ENCODE results near the gene SLC25A25.

The SLC25A25 gene

GRCh38 chr9:128055344-128056040, 12.5 kb upstream of the SLC25A25 start:
- H2AFZ ChIP-seq (ENCODE audit: low read length), result peak overlapping the region; percentile 62
- H3K4me3 ChIP-seq (ENCODE audit: low read length, poor library complexity, severe bottlenecking), result no peak overlapping the region
- H3K36me3 ChIP-seq (ENCODE audit: insufficient read depth, low read length), result no peaks in the 10 kb centered on the region
- H3K4me1 ChIP-seq (ENCODE audit: insufficient read depth, low read length, poor library complexity, severe bottlenecking), result peaks cover 13% of the 10 kb centered on the region
- H4K20me1 ChIP-seq (ENCODE audit: insufficient read depth, low read length, poor library complexity, severe bottlenecking), result no peaks in the 10 kb centered on the region
- H3F3A ChIP-seq (ENCODE audit: low read depth), result no peaks in the 10 kb centered on the region
- no peak for TF ChIP-seq CTCF (conservative IDR thresholded peaks at IDR 0.05; ENCODE audit: low read length)
- TF ChIP-seq EZH2phosphoT487 (IDR thresholded peaks at IDR 0.05; ENCODE audit: borderline replicate concordance), result no peak
- no peaks in the 10 kb centered on the region for H3K27me3 ChIP-seq (ENCODE audit: insufficient read depth, low read length, poor library complexity, severe bottlenecking)
- no peak overlapping the region for H3K4me2 ChIP-seq (ENCODE audit: low read depth, low read length, poor library complexity, severe bottlenecking)
- no peaks in the 10 kb centered on the region for H3K9me3 ChIP-seq (ENCODE audit: insufficient read depth, low read depth, low read length)
- H3K9ac ChIP-seq (ENCODE audit: low read depth, low read length, poor library complexity, severe bottlenecking), result peak overlapping the region; percentile 27
- no peaks in the 10 kb centered on the region for H3K9me2 ChIP-seq (replicated peaks; ENCODE audit: low read depth, low read length)
- no peaks in the 10 kb centered on the region for H3K79me2 ChIP-seq (ENCODE audit: insufficient read depth, low read length)

- Histone ChIP-seq H3K9ac (ENCODE audit: low read depth, low read length, poor library complexity, severe bottlenecking) (peak overlapping the region; percentile 27), H2AFZ (ENCODE audit: low read length) (peak overlapping the region; percentile 62), H3K4me2 (ENCODE audit: low read depth, low read length, poor library complexity, severe bottlenecking) (no peak overlapping the region), H3K27me3 (ENCODE audit: insufficient read depth, low read length, poor library complexity, severe bottlenecking) (no peaks in the 10 kb centered on the region), H3K9me3 (ENCODE audit: insufficient read depth, low read depth, low read length) (no peaks in the 10 kb centered on the region), H3K4me3 (ENCODE audit: low read length, poor library complexity, severe bottlenecking) (no peak overlapping the region), H3K4me1 (ENCODE audit: insufficient read depth, low read length, poor library complexity, severe bottlenecking) (peaks cover 17% of the 10 kb centered on the region), H3F3A (ENCODE audit: low read depth) (no peaks in the 10 kb centered on the region), H3K36me3 (ENCODE audit: insufficient read depth, low read length) (no peaks in the 10 kb centered on the region), H4K20me1 (ENCODE audit: insufficient read depth, low read length, poor library complexity, severe bottlenecking) (no peaks in the 10 kb centered on the region), H3K79me2 (ENCODE audit: insufficient read depth, low read length) (no peaks in the 10 kb centered on the region), H3K9me2 (replicated peaks; ENCODE audit: low read depth, low read length) (no peaks in the 10 kb centered on the region)
- TF ChIP-seq CTCF (conservative IDR thresholded peaks at IDR 0.05; ENCODE audit: low read length) (no peak), EZH2phosphoT487 (IDR thresholded peaks at IDR 0.05; ENCODE audit: borderline replicate concordance) (no peak)
These were observed 11.9 kb upstream of the SLC25A25 start for GRCh38 chr9:128056086-128056485.

GRCh38 chr9:128056887-128057723, 10.9 kb upstream of the SLC25A25 start:
- Histone ChIP-seq H3K4me2 (ENCODE audit: low read depth, low read length, poor library complexity, severe bottlenecking) (no peak overlapping the region), H3K4me3 (ENCODE audit: low read length, poor library complexity, severe bottlenecking) (no peak overlapping the region), H3F3A (ENCODE audit: low read depth) (no peaks in the 10 kb centered on the region), H3K9me3 (ENCODE audit: insufficient read depth, low read depth, low read length) (no peaks in the 10 kb centered on the region), H3K4me1 (ENCODE audit: insufficient read depth, low read length, poor library complexity, severe bottlenecking) (peaks cover 24% of the 10 kb centered on the region), H4K20me1 (ENCODE audit: insufficient read depth, low read length, poor library complexity, severe bottlenecking) (no peaks in the 10 kb centered on the region), H3K36me3 (ENCODE audit: insufficient read depth, low read length) (no peaks in the 10 kb centered on the region), H3K79me2 (ENCODE audit: insufficient read depth, low read length) (no peaks in the 10 kb centered on the region), H3K9ac (ENCODE audit: low read depth, low read length, poor library complexity, severe bottlenecking) (no peak overlapping the region), H3K27me3 (ENCODE audit: insufficient read depth, low read length, poor library complexity, severe bottlenecking) (no peaks in the 10 kb centered on the region), H2AFZ (ENCODE audit: low read length) (no peak overlapping the region), H3K9me2 (replicated peaks; ENCODE audit: low read depth, low read length) (no peaks in the 10 kb centered on the region)
- TF ChIP-seq CTCF (conservative IDR thresholded peaks at IDR 0.05; ENCODE audit: low read length), result no peak
- TF ChIP-seq EZH2phosphoT487 (IDR thresholded peaks at IDR 0.05; ENCODE audit: borderline replicate concordance), result no peak

All from Loucy (cell line).